Endothelial cell of umbilical vein (primary cell): ENCODE data around the gene NGFR. TPM values are rescaled to one million over a fixed set of nuclear protein-coding genes. Genes with fewer than 3 reads are reported as not detected.

ENCODE experiments used
- BruUV-seq: library from RNA; stranded (reverse); fragments of 400-500 nt; replicated peaks from 2 replicates; lab custom pipeline; 2021; lab: Mats Ljungman, UMichigan
- CTCF ChIA-PET: fragments of 300-600, 350-600 bp; sonication (Branson Sonifier 250); formaldehyde crosslinking; loops from one replicate; lab custom pipeline; 2021; ENCODE audit warnings: antibody characterized with exemption, inconsistent platforms; lab: Charles Lee
- POLR2A ChIA-PET: fragments of 300-600, 350-600 bp; sonication (Branson Sonifier 250); formaldehyde crosslinking; loops from one replicate; lab custom pipeline; 2021; ENCODE audit warnings: antibody characterized with exemption, inconsistent platforms; lab: Charles Lee
- DNase-seq: peaks from one replicate; pipeline ENCODE4 v3.0.0-alpha.2; 2011; ENCODE audit warnings: low read depth, low spot score
- FAIRE-seq: peaks from 2 replicates; lab custom pipeline; 2011; peaks lifted over from hg19 to GRCh38; lab: Jason Lieb, UNC
- H2AFZ ChIP-seq: 2 replicates; pipeline ENCODE4 v1.6.0; 2012; ENCODE audit warnings: low read depth, low read length, control low read depth, inconsistent platforms
- H3K27ac ChIP-seq: 2 replicates; pipeline ENCODE4 v1.5.1; 2011; ENCODE audit warnings: low read depth, mild to moderate bottlenecking, control low read depth, low read length, moderate library complexity; ENCODE audit not compliant: insufficient read depth
- H3K27me3 ChIP-seq, 2 experiments: 2 replicates each; pipeline versions ENCODE4 v1.6.0 to v1.6.1; 2011; ENCODE audit warnings: low read length in 2 of 2, mixed read lengths in 1 of 2; ENCODE audit not compliant: control insufficient read depth in 2 of 2, insufficient read depth in 2 of 2
- H3K36me3 ChIP-seq, 2 experiments: 2 replicates in 1 of 2; 3 replicates in 1 of 2; pipeline ENCODE4 v1.5.1; 2011; ENCODE audit warnings: low read length in 2 of 2, mild to moderate bottlenecking in 1 of 2, moderate library complexity in 1 of 2; ENCODE audit not compliant: control insufficient read depth in 2 of 2, insufficient read depth in 2 of 2; ENCODE audit errors: extremely low read depth in 1 of 2
- H3K4me1 ChIP-seq: 3 replicates; pipeline ENCODE4 v1.5.1; 2011; ENCODE audit warnings: mild to moderate bottlenecking, low read length; ENCODE audit not compliant: control insufficient read depth, insufficient read depth; ENCODE audit errors: extremely low read depth
- H3K4me2 ChIP-seq: 2 replicates; pipeline ENCODE4 v1.6.1; 2011; ENCODE audit warnings: low read length, control low read depth, mixed read lengths; ENCODE audit not compliant: insufficient read depth
- H3K4me3 ChIP-seq, 3 experiments: fragments of 200-600 bp in 1 of 3; sonication (generic), shearing (Covaris generic) in 1 of 3; replicated peaks in 1 of 3; 2 replicates each; pipeline ENCODE4 v1.5.1; 2011 to 2016; ENCODE audit warnings: control low read depth in 3 of 3, low read length in 3 of 3, mild to moderate bottlenecking in 2 of 3, inconsistent platforms in 1 of 3, low read depth in 1 of 3, moderate library complexity in 1 of 3; ENCODE audit not compliant: insufficient read depth in 1 of 3
- H3K79me2 ChIP-seq: 2 replicates; pipeline ENCODE4 v1.6.0; 2012; ENCODE audit warnings: low read length, inconsistent platforms; ENCODE audit not compliant: control insufficient read depth, insufficient read depth
- H3K9ac ChIP-seq: replicated peaks from 2 replicates; pipeline ENCODE3; 2011; ENCODE audit warnings: low read length, control low read depth; ENCODE audit not compliant: insufficient read depth; ENCODE audit errors: extremely low read depth
- H3K9me1 ChIP-seq: replicated peaks from 3 replicates; pipeline ENCODE4 v1.6.0; 2011; ENCODE audit warnings: mild to moderate bottlenecking, low read length; ENCODE audit not compliant: control insufficient read depth, insufficient read depth; ENCODE audit errors: extremely low read depth
- H3K9me3 ChIP-seq: replicated peaks from 2 replicates; pipeline ENCODE4 v1.5.1; 2012; ENCODE audit warnings: low read length, inconsistent platforms; ENCODE audit not compliant: control insufficient read depth, insufficient read depth
- H4K20me1 ChIP-seq: replicated peaks from 2 replicates; pipeline ENCODE3; 2011; ENCODE audit warnings: mild to moderate bottlenecking, low read length; ENCODE audit not compliant: control insufficient read depth, insufficient read depth; ENCODE audit errors: extremely low read depth
- CTCF ChIP-seq, 2 donors: IDR thresholded peaks; 1 replicate in 1 of 2; 2 replicates in 1 of 2; pipeline ENCODE4 v1.5.1; 2011; ENCODE audit warnings: low read length in 2 of 2, mild to moderate bottlenecking in 2 of 2, moderate library complexity in 2 of 2, control low read depth in 1 of 2, inconsistent platforms in 1 of 2, low read depth in 1 of 2; ENCODE audit not compliant: insufficient read depth in 1 of 2; ENCODE audit errors: extremely low read depth in 1 of 2
- EZH2 ChIP-seq: IDR thresholded peaks from 2 replicates; pipeline ENCODE4 v1.6.1; 2012; ENCODE audit warnings: borderline replicate concordance, low read depth, mild to moderate bottlenecking, moderate library complexity, low read length, inconsistent platforms; ENCODE audit not compliant: severe bottlenecking
- FOS ChIP-seq: IDR thresholded peaks from 2 replicates; pipeline ENCODE4 v1.6.1; 2011; ENCODE audit warnings: mild to moderate bottlenecking, low read length, moderate library complexity, borderline replicate concordance; ENCODE audit not compliant: insufficient read depth
- GATA2 ChIP-seq: IDR thresholded peaks from 2 replicates; pipeline ENCODE4 v1.7.0; 2011; ENCODE audit warnings: low read depth, mild to moderate bottlenecking, moderate library complexity, mixed read lengths, low read length; ENCODE audit not compliant: insufficient read length, insufficient read depth
- JUN ChIP-seq: IDR thresholded peaks from 2 replicates; pipeline ENCODE4 v1.6.1; 2011; ENCODE audit warnings: borderline replicate concordance, low read depth; ENCODE audit not compliant: insufficient read length, insufficient read depth
- MAX ChIP-seq: IDR thresholded peaks from 2 replicates; pipeline ENCODE4 v1.6.1; 2011; ENCODE audit not compliant: insufficient read depth, insufficient read length
- MYC ChIP-seq: IDR thresholded peaks from one replicate; pipeline ENCODE4 v1.6.1; 2011; ENCODE audit warnings: mild to moderate bottlenecking, low read depth, low read length
- POLR2A ChIP-seq: IDR thresholded peaks from 2 replicates; pipeline ENCODE4 v1.6.1; 2012; ENCODE audit warnings: low read depth, mild to moderate bottlenecking, control low read depth, low read length
- POLR2AphosphoS5 ChIP-seq: IDR thresholded peaks from 2 replicates; pipeline ENCODE4 v1.6.1; 2012; ENCODE audit warnings: low read depth, mild to moderate bottlenecking, control low read depth, low read length, moderate library complexity; ENCODE audit not compliant: insufficient read depth
- dilution Hi-C: fragments of 300-500 bp; cut with MboI; formaldehyde crosslinking; loops from one replicate; pipeline ENCODE4 v1.15.0; 2019; ENCODE audit warnings: low sequenced_read_pairs; ENCODE audit not compliant: extremely low pct_ligation_motif_present
- intact Hi-C: fragments of 100-400 bp; cut with micrococcal nuclease; formaldehyde crosslinking; loops from one replicate; pipeline ENCODE4 v1.10.0; 2022
- polyA plus RNA-seq, 4 experiments: library from polyadenylated mRNA; depleted of rRNA in 3 of 4; stranded (reverse) in 3 of 4; unstranded in 1 of 4; fragments of >200 nt; gene quantifications; 2 replicates each; pipeline versions ENCODE4 v1.2.1 to v1.2.3, GENCODE V29; 2011 to 2012; ENCODE audit warnings: missing spikeins in 1 of 4
- total RNA-seq: library from RNA; stranded (reverse); gene quantifications from 2 replicates; pipeline ENCODE4 v1.2.3, GENCODE V29; 2021

NGFR gene
- total and polyA plus RNA-seq, 2 donors (not counting 3 experiments of a cell fraction or from before 2014, with no cell fraction given): not detected

DNA sequence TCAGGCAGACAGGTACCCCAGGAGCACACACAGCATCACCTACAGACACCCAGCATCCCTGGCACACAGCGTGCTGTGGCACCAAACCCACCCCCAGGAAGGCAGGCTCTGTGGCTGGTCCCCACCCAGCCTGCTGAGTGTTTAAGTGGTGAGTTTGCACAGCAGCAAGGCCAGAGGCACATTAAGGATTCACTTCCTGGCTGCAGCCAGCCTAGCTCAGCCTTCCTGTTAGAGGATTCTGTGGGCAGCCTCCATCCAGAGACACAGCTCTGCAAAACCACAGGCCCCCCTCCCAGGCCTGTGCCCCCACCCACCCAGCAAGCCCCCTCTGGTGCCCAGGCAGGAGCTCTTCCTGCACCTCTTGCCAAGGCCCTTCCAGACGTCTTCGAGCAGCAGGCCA lies 44.4 kb upstream of the NGFR start:
- H3K27me3 ChIP-seq: peaks cover 0 to 6% of the 10 kb centered on the region in 2 experiments
- no peaks in the 10 kb centered on the region for H4K20me1 ChIP-seq
- H3K79me2 ChIP-seq: no peaks in the 10 kb centered on the region
- ChIA-PET CTCF (no interaction called here), POLR2A (interaction anchor here (0.6 kb wide), 1 partner anchor 32 kb away, joined by 3 read pairs; no protein-coding TSS in a partner anchor)
- no TSS peak for BruUV-seq
- no peaks in the 10 kb centered on the region for H3K36me3 ChIP-seq
- no peak overlapping the region for H3K4me2 ChIP-seq
- H3K27ac ChIP-seq: no peak overlapping the region
- no peaks in the 10 kb centered on the region for H3K9me1 ChIP-seq
- intact Hi-C loops: no loop called here
- no peak overlapping the region for H3K9ac ChIP-seq
- no peak overlapping the region for H2AFZ ChIP-seq
- H3K4me3 ChIP-seq: no peak overlapping the region
- FAIRE-seq (no peak), DNase-seq (no peak)
- H3K4me1 ChIP-seq: no peaks in the 10 kb centered on the region
- dilution Hi-C loops: no loop called here
- TF ChIP-seq EZH2: no peak
- no peak for TF ChIP-seq POLR2A
- TF ChIP-seq POLR2AphosphoS5: no peak
- no peak for TF ChIP-seq JUN
- no peak for TF ChIP-seq GATA2
- no peak for TF ChIP-seq CTCF (IDR thresholded peaks at IDR 0.05; ENCODE audit: extremely low read depth in 1 of 2, insufficient read depth in 1 of 2, low read depth in 1 of 2, low read length in 2 of 2)
- TF ChIP-seq FOS: no peak
- no peak for TF ChIP-seq MYC
- TF ChIP-seq MAX: no peak
- H3K9me3 ChIP-seq: no peaks in the 10 kb centered on the region
